SK-N-MC (cell line): ENCODE data around the gene NDUFAF4.

Experiments
- EZH2 ChIP-seq: fragments of 200-600 bp; sonication (generic); IDR thresholded peaks from one replicate; pipeline ENCODE4 v1.6.1; 2017; ENCODE audit warnings: antibody characterized with exemption
- FOXP2 ChIP-seq: optimal IDR thresholded peaks from 2 replicates; pipeline ENCODE3; 2011; ENCODE audit warnings: mild to moderate bottlenecking, moderate library complexity; ENCODE audit not compliant: insufficient read depth; ENCODE audit errors: extremely low read length, control extremely low read depth
- POLR2AphosphoS5 ChIP-seq: IDR thresholded peaks from 2 replicates; pipeline ENCODE4 v1.6.1; 2012; ENCODE audit warnings: mild to moderate bottlenecking, low read depth, low read length, borderline replicate concordance

DNA sequence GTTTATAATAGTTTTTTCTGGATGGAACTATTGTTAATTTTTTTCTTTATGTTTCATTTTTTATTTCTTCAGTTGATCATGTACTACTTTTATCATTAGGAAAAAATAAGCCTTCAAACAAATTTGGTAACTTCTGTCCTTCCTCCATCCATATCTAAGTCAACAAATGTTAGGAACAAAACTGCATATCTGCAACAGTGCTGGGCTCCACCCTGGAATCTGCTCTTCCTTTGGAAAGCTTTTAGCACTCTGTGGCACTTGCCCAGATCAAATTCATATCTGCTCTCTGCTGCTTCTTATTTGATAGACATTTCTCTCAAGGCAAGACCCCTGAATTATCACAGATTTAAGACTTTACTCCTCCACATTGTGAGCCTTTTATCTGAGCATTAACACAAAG lies 36.1 kb downstream of the NDUFAF4 start:
- TF ChIP-seq POLR2AphosphoS5 (no peak), EZH2 (no peak), FOXP2 (no peak)
